Chondrocyte (in vitro differentiated cells): ENCODE measurements around the gene SMG6. TPM values are rescaled to one million over a fixed set of nuclear protein-coding genes. Genes with fewer than 3 reads are reported as not detected.

Experiments
- DNase-seq: peaks from one replicate; pipeline ENCODE4 v3.0.0; 2021; ENCODE audit warnings: mixed read lengths, low spot score
- H3K27ac Mint-ChIP-seq: one replicate; pipeline ENCODE4 v1.8.0; 2021; ENCODE audit warnings: mild to moderate bottlenecking, moderate library complexity, mixed read lengths; ENCODE audit not compliant: unreplicated experiment
- H3K27me3 Mint-ChIP-seq: 2 replicates; pipeline ENCODE4 v1.8.0; 2021; ENCODE audit warnings: low read depth, mixed read lengths
- H3K36me3 Mint-ChIP-seq: 2 replicates; pipeline ENCODE4 v1.8.0; 2021; ENCODE audit warnings: low read depth, mixed read lengths
- H3K4me1 Mint-ChIP-seq: 2 replicates; pipeline ENCODE4 v1.8.0; 2021; ENCODE audit warnings: low read depth, mild to moderate bottlenecking, mixed read lengths
- H3K4me3 Mint-ChIP-seq: one replicate; pipeline ENCODE4 v1.8.0; 2021; ENCODE audit warnings: mild to moderate bottlenecking, moderate library complexity, mixed read lengths; ENCODE audit not compliant: unreplicated experiment
- H3K9me3 Mint-ChIP-seq: 2 replicates; pipeline ENCODE4 v1.8.0; 2021; ENCODE audit warnings: low read depth, mixed read lengths
- CTCF ChIP-seq: fragments of 200-600 bp; sonication (generic); IDR thresholded peaks from 2 replicates; pipeline ENCODE4 v1.5.0; 2021; ENCODE audit warnings: antibody characterized with exemption, mild to moderate bottlenecking, moderate library complexity
- total RNA-seq: library from RNA; stranded (reverse); gene quantifications from 3 replicates; pipeline ENCODE4 v1.2.1, GENCODE V29; 2021

Gene SMG6
- total RNA-seq, 1 donor from 2014 or later = 33.6 TPM

- DNase-seq = no peak
- Mint-ChIP-seq H3K4me3 (no peak overlapping the region), H3K27me3 (peaks cover 34% of the 10 kb centered on the region)
These were observed 280.8 kb downstream of the SMG6 start for GRCh38 chr17:2022647-2023240.

GRCh38 chr17:2020721-2021120 lies 282.9 kb downstream of the SMG6 start:
- H3K36me3 Mint-ChIP-seq = peaks cover 4% of the 10 kb centered on the region
- peaks cover 9% of the 10 kb centered on the region for H3K4me1 Mint-ChIP-seq
- no peaks in the 10 kb centered on the region for H3K9me3 Mint-ChIP-seq
- H3K27me3 Mint-ChIP-seq = peaks cover 34% of the 10 kb centered on the region
- H3K27ac Mint-ChIP-seq = no peak overlapping the region
- TF ChIP-seq CTCF = no peak
- DNase-seq = no peak
- no peak overlapping the region for H3K4me3 Mint-ChIP-seq

More at GRCh38 chr17:2022647-2023240, 280.8 kb downstream of the SMG6 start:
- Mint-ChIP-seq H3K36me3 (peaks cover 4% of the 10 kb centered on the region), H3K4me1 (peaks cover 14% of the 10 kb centered on the region), H3K27ac (no peak overlapping the region), H3K9me3 (no peaks in the 10 kb centered on the region)
- TF ChIP-seq CTCF = no peak

- no peak for TF ChIP-seq CTCF
- Mint-ChIP-seq H3K4me3 (no peak overlapping the region), H3K27me3 (peaks cover 34% of the 10 kb centered on the region), H3K36me3 (peaks cover 4% of the 10 kb centered on the region), H3K27ac (no peak overlapping the region), H3K9me3 (no peaks in the 10 kb centered on the region), H3K4me1 (peaks cover 8% of the 10 kb centered on the region)
- DNase-seq = no peak
These were observed 283.9 kb downstream of the SMG6 start for GRCh38 chr17:2019723-2020122.

- no peak for TF ChIP-seq CTCF
- DNase-seq = no peak
- Mint-ChIP-seq H3K27me3 (peaks cover 32% of the 10 kb centered on the region), H3K27ac (no peak overlapping the region), H3K9me3 (no peaks in the 10 kb centered on the region), H3K36me3 (peaks cover 4% of the 10 kb centered on the region), H3K4me3 (no peak overlapping the region), H3K4me1 (peaks cover 14% of the 10 kb centered on the region)
These were observed 284.7 kb downstream of the SMG6 start for GRCh38 chr17:2018716-2019510.

GRCh38 chr17:2017274-2017941 lies 286.2 kb downstream of the SMG6 start:
- H3K9me3 Mint-ChIP-seq = no peaks in the 10 kb centered on the region
- no peak overlapping the region for H3K27ac Mint-ChIP-seq
- TF ChIP-seq CTCF = no peak
- peaks cover 4% of the 10 kb centered on the region for H3K36me3 Mint-ChIP-seq
- no peak for DNase-seq
- H3K4me3 Mint-ChIP-seq = no peak overlapping the region
- peaks cover 27% of the 10 kb centered on the region for H3K4me1 Mint-ChIP-seq
- peaks cover 32% of the 10 kb centered on the region for H3K27me3 Mint-ChIP-seq
